HG02938 (cell line): ENCODE measurements around the gene TMCC1.
A peak's percentile ranks its signal among the peaks of the same experiment; 100 is the strongest.
"Not testable (repeated sequence)": the region's sequence is repeated elsewhere in the genome, so short reads cannot be mapped to it uniquely, and the experiment has no call there.

Experiments used
- ATAC-seq: cut with Tn5 transposase; IDR thresholded peaks from one replicate; pipeline ENCODE4 v1.9.1; 2021; ENCODE audit warnings: mild to moderate bottlenecking, moderate library complexity; ENCODE audit not compliant: unreplicated experiment

Gene TMCC1

DNA sequence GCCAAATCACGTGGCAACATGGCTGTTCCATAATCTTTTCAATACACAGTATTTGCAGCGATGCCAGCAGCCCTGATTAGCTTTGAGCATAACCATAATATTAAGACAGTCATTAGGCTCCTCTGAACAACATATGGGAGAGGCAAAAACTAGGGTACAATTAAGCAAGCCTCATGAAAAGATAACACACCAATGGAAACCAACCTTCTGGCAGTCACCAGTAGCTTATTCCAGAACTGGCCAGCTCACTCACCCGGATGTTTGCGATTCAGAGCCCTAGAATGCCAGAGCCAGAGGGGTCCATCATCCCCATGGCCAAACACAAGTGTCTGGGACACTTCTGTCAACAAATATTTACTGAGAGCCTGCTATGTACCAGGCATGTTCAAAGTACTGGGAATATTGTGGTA lies 238.2 kb downstream of the TMCC1 start:
- no peak for ATAC-seq

DNA sequence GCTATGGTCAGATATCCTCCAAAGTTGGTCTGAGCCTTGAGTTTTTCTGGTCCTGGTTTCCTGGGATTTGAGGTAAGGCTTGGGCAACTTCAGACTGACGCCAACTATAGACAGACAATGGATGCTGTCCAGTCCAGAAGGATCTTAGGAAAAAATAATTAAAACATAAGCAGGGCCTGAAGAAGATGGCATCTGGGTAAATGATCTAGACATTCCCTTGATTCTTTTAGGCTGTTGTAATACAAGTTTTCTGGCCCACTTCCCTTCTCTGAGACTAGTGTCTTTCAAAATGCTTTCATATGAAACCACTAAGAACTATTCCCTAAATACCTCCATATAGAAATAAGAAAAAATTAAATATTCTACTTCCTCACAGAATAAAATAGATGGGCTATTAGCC lies 239.4 kb downstream of the TMCC1 start:
- ATAC-seq: no peak

DNA sequence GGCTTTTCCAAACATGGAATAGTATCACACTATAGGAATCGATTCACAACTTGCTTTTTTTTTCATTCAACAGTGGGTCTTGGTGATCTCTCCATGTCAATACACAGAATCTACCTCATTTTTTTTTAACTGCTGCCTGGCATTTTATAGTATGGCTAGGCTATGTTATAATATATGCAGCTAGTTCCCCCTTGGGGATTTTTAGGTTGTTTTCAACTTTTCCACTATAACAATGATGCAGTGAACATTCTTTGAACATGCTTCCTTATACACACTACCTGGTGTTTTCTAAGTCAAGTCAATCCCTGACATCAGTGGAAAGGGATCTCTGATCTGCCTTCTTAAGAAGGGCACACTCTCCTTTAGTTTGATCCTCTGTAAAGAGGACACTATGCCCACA lies 240.5 kb downstream of the TMCC1 start:
- ATAC-seq: no peak

DNA sequence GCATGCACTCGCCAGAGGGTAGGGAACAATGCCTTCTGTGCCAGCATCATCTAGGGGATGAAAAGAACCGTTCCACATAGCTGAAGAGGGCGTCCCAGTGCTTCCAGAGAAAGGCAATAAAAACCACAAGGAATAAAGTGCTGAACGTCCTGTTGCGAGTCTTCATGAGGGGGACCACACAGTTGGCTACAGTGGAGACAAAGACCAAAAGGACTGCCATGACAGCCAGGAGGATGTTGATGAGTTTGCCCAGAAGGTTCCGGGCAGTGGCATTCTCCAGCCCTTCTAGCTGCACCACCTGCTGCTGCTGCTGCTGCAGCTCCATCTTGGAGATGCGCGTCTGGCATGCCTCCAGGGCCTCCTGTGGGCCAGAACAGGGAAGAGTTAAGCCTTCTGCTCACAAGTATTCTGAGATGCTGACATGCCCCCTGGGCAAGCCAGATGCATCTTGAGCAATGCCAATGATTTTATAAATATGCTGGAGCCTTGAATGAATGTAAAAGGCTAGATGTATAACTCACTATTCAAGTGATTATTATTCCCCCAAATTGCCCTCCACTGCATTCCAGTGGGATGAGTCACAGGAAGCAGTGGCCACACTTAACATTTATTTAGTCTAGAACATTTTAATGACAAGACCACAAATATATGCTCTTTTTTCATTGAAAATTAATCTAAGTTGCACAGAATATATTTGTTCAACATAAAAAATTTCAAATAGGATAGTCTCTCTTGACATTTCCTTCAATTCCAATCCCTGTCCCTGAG lies 241.9 kb downstream of the TMCC1 start:
- ATAC-seq: no peak

DNA sequence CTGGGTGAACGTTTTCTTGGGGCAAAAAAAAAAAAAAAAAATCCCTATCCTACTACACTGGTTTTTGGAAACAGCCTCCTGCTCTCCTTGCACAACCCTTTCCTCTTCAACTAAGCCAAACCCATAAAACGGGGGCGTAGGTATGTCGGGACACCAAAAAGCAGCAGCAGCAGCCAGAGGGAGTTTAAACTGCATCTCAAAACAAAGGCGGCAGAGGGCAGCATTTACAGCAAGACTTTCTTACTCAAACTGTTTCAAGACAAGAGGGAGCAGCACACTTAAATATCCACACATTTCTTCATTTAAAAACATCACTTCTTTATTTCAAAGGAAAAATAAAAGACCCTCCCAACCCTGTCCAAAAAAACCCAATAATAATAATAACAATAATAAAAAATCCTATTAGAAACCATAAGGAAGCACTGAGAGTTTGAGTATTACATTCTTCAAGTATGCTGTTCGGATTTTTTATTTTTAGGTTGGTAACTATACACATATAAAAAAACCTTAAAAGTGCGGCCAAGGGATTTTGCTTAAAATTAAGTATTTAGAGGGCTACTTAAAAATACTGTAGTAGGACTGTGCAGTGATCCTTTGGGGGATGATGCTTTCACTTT lies 243.1 kb downstream of the TMCC1 start:
- no peak for ATAC-seq

DNA sequence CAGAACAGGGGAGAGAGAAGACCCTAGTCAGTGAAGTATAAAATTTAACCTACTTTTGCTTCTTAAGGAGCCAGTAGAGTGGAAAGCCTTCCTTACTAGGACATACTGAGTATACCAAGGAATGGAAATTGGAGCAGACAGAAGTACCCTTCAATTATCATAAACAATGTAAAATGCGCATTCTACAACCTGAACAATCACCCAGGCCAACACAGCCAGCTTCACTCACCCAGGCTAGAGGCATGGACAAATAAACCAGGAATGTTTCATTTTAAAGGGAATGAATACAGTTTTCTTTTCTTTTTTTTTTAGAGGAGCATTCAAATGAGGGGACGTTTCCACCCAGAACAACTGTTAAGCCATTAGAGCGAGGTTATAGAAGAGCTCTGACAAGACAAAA lies 245.1 kb downstream of the TMCC1 start:
- ATAC-seq: no peak

DNA sequence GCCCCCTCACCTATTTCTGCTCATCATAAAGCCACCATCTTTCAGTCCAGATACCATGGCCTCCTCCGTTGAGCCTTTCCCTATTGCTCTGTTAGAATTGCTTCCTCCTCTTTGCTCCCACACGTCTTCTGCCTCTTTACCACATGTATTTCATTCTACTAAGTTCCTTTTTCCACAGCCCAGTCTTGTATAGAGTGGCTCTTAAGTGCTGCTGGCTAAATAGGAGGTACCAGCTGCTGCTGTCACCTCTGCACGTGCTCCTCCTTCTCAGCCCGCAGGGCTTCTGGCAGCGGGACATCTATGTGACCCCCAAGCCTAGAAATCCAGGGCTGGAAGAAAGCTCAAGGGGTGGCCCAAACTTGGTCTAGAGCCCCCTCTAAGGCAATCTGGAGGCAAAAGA lies 248.2 kb downstream of the TMCC1 start:
- ATAC-seq: no peak

DNA sequence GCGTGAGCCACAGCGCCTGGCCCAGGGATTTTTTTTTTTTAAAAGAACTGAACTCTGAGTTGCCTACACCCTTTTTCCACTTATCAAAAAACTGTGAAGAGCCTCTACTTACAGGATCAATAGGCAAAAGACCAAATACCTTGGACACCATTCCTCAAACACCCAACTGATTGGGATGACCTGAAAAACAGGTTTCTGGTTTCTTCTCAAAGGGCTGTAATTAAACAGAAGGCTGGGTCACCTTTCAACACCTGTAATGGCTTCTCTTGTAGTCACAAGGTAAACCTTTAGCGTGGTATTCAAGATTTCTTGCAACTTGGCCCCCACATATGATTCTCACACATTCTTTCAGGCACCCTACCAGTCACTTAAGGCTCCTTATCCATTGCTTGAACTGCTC lies 248.7 kb downstream of the TMCC1 start:
- no peak for ATAC-seq

DNA sequence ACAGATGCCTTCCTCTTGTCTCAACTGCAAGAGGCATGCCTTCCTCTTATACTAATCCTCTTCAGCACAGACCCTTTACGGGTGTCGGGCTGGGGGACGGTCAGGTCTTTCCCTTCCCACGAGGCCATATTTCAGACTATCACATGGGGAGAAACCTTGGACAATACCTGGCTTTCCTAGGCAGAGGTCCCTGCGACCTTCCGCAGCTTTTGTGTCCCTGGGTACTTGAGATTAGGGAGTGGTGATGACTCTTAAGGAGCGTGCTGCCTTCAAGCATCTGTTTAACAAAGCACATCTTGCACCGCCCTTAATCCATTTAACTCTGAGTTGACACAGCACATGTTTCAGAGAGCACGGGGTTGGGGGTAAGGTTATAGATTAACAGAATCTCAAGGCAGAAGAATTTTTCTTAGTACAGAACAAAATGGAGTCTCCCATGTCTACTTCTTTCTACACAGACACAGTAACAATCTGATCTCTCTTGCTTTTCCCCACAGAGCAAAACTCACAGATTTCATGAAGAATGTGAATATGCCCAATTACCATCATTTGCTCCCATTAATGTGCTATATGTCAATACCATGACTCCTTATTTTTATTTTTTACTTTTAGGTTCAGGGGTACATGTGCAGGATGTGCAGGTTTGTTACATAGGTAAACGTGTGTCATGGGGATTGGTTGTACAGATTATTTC lies 251.8 kb downstream of the TMCC1 start:
- ATAC-seq: not testable (repeated sequence)

DNA sequence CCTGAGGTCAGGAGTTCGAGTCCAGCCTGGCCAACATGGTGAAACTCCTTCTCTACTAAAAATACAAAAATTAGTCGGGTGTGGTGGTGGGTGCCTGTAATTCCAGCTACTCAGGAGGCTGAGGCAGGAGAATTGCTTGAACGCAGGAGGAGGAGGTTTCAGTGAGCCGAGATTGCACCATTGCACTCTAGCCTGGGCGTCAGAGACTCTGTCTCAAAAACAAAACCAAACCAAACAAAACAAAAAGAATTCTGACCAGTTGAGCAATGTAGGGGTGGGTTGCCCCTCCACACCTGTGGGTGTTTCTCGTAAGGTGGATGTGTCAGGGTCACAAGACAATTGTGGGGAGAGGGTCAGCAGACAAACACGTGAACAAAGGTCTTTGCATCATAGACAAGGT lies 252.5 kb downstream of the TMCC1 start:
- ATAC-seq: not testable (repeated sequence)

DNA sequence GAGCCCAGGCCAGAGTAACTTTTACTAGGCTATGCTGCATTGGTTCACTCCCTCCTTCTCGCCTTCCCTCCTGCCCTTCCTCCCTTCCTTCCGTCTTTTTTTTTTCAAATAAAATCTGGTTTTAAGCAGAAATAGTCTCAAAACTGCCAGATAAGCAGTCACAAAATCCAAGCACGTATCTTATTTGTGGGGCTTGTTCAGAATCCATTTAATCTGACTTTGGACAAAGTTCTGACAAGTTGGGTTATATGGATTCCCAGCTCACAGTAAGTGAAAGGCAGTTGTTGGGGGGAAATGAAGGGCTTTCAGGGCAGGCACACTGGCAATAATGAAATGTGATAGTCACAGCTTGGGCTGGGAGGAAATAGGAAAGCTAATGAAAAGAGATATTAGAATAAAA lies 255.0 kb downstream of the TMCC1 start:
- no peak for ATAC-seq

DNA sequence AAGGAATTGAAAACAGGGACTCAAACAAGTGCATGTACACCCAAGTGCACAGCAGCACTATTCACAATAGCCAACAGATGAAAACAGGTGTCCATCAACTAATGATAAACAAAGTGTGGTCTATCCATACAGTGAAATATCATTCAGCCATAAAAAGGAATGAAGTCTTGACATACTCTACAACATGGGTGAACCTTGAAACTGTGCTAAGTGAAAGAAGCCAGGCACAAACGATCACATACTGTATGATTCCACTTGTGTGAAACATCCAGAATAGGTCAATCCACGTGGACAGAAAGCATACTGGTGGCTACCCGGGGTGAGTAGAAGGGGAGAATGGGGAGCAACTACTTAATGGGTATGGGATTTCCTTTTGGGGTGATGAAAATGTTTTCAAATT lies 257.4 kb downstream of the TMCC1 start:
- no peak for ATAC-seq

DNA sequence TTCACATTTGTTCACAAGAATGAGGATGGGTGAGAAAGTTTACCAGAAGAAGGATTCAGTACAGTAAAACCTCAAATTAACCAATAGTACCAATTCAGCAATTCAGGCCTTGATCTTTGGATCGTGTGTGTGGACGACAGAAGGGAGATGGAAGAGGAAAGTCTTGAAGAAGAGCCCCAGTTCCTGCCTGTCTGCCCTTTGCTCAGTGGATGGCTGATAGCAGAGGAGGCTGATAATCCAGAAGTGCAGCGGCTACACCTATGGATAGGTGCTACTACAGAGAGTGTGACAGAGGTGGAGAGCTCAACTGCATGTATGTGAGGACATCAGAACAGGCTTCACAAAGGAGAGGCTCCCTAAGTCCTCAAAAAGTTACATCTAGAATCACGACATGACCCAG lies 257.9 kb downstream of the TMCC1 start:
- ATAC-seq: no peak

DNA sequence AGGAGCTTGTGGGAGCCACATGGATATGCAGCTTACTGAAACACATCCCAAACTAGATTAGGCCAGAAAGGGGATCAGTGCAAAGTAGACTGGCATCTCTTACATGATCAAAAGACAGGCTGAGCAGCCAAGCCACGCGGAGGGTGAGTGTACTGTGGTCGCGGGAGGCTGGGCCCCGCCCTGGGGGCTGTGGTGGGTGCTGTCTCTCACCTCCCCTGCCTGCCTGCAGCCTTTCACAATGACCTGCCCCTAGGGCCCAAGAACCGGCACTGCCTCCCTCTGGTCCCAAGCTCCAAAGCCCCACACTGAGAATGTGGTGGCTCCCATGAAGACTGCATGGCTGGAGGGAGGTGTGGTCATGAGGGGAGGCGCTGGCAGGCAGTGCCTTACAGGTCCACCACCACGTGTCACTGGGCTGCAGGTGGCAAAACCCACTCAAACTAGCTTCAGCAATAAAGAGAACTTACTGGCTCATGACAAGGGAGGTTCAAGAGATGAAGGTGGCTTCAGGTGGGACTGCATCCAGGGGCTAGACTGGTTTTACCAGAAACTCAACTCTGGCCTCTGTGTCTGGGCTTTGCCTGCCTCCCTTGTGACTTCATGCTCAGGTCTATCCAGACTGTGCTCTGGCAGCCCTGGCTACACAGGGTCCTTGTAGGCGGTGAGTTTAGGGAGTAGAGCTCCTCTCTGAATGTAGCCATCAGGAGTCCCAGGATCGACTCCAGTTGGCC lies 259.6 kb downstream of the TMCC1 start:
- no peak for ATAC-seq

DNA sequence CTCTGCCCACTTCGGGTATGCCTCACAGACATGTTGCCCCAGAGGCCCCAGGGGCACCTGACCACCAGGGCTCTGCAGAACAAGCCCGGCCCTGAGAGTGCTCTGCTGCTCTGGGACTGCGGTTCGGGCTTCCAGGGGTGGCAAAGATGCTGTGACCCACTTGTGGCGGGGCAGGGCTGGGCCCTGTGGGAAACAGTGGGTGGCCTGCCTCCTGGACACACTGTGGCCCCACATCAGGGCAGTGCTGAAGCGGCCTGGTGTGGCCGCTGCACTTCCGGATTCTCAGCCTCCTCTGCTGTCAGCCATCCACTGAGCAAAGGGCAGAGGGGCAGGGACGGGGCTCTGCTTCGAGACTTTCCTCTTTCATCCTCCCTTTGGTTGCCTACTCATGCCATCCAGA lies 260.5 kb downstream of the TMCC1 start:
- no peak for ATAC-seq

DNA sequence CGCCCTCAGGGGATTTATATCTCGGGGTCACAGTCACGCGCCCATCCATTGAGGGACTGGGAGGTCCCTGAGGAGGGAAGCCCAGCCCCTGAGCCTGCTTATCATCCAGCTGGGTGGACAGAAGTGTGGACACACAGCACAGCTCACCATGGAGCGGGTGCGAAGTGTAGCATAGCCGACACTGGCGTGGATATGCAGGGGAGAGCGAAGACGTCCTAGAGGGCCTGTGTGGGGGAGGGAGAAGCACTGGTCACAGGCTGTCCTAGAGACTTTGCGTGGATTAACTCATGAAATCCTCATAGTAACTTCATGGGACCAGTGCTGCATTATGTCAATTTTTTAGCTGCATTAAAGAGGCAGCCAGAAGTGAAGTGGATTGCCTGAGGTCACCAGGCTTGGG lies 261.0 kb downstream of the TMCC1 start:
- ATAC-seq: no peak

DNA sequence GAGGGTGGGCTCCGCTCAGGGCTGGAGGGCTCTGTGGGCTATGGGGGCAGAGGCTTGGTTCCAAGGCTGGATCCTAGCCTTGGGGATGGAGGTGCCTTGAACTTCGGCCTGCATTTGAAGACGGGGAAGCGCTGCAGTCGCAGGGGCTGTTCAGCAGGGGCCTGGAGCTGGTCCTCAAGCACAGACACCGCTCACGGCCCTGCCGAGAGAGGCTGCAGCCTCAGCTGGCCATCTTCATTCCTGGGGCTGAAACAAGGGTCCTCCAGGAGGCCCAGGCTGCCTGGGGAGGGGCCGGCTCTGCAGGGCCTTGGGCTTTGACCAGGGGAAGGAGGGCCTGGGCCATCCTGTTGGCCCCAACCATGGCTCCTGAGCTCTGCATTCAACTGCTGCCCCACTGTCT lies 261.5 kb downstream of the TMCC1 start:
- ATAC-seq: no peak

DNA sequence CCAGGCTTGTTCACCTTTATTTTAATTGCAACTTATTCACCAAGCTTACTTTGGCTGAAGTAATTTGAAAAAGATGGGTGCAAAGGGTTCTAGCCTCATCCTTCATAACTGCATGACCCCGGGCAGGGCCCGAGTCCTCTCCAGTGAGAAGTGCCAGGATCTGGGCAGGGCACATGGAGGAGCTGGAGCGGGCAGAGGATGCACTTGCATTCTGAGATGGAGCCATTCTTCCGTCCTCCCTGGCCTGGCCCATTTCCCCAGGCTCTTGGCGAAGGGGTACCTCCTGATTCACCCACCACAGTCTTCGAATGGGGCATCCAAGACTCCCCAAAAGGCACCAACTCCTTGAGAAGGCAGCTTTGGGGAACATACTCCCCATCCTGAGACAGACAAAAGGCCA lies 264.5 kb downstream of the TMCC1 start:
- ATAC-seq: no peak

DNA sequence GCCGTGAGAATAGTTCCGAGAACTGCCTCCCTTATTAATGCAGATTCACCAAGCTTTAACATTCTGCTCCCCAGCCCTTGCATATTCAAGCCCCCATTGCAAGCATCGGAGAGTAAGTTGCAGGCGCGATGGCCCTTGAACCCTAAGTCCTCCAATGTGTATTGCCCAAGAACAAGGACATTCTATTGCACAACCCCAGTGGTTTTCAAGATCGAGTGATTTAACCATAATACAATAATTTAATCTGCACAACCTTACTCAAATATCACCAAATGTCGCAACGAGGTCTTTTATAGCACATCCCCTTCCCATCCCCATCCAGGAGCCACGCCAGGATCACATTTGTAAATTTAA lies 265.4 kb downstream of the TMCC1 start:
- ATAC-seq: no peak

DNA sequence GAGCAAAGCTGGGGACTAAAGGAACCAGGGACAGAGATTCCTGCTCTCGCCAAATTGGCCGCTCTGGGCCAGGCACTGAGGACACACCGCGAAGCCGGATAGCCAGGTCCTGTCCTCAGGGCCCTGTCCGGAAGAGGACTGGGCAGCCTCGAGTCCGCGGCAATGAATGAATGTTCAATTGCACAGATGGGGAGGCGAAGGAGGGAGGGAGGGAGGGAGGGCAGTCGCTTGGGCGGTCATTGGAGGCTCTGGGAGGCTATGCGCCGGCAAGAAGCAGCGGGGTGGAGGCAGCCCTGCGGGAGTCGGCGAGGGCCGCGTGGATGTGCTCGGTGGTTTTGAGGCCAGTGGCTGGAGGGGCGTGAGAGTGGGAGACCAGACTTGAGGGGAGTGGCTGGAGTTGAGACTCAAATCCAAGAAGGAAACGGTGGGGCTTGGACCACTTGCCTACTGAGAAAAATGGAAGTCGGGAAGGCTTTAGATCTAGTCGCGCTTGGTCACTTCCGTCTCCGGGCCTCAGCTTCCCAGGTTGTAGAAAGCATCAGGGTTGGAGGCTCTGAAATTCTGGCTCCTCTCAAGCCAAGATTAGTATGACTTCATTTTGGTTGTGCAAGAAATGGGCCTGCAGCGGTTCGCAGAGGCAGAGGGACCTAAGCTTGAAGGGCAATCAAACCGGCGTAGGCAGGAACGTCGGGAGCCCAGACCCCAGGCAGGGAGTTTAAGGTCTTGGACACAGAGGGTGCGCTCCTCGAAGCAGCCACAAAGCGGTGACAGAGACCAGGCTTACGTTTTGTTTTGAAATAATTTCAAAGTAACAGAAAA lies 266.0 kb downstream of the TMCC1 start:
- ATAC-seq: peak; percentile 43
